IMR-90 (cell line): Measurements from ENCODE around the gene IL18BP. TPM values are rescaled to one million over a fixed set of nuclear protein-coding genes. Genes with fewer than 3 reads are reported as not detected.

Experiments used
- ATAC-seq: fragments of 200-7000 bp; cut with Tn5 transposase; 2 replicates; pipeline ENCODE4 v1.9.1; 2020; ENCODE audit warnings: low read depth, mild to moderate bottlenecking, moderate library complexity
- BruUV-seq: library from RNA; stranded (reverse); fragments of 400-500 nt; replicated peaks from 2 replicates; lab custom pipeline; 2021; lab: Mats Ljungman, UMichigan
- CTCF ChIA-PET: fragments of 300-600 bp; formaldehyde crosslinking; extraction: SDS; loops from one replicate; lab custom pipeline; 2021; ENCODE audit warnings: antibody characterized with exemption; lab: Yijun Ruan, JAX
- POLR2A ChIA-PET: fragments of 300-600 bp; sonication (Branson Sonifier 250); formaldehyde crosslinking; loops from one replicate; lab custom pipeline; 2022; ENCODE audit warnings: antibody characterized with exemption; ENCODE audit not compliant: unreplicated experiment; lab: Charles Lee
- DNase-seq: peaks from one replicate; pipeline ENCODE4 v3.0.0; 2013
- H2AFZ ChIP-seq: replicated peaks from 2 replicates; pipeline ENCODE3; 2013; ENCODE audit warnings: low read length, mild to moderate bottlenecking; ENCODE audit not compliant: poor library complexity
- H2AK5ac ChIP-seq: 2 replicates; pipeline ENCODE4 v1.6.1; 2013; ENCODE audit warnings: low read depth, low read length, inconsistent platforms
- H2AK9ac ChIP-seq: replicated peaks from 2 replicates; pipeline ENCODE3; 2013; ENCODE audit warnings: mild to moderate bottlenecking, low read depth, low read length, moderate library complexity; ENCODE audit not compliant: poor library complexity
- H2BK120ac ChIP-seq: 2 replicates; pipeline ENCODE4 v1.6.1; 2013; ENCODE audit warnings: low read depth, low read length, inconsistent platforms
- H2BK15ac ChIP-seq: 3 replicates; pipeline ENCODE4 v1.6.1; 2013; ENCODE audit warnings: low read depth, low read length, inconsistent platforms
- H2BK20ac ChIP-seq: 2 replicates; pipeline ENCODE4 v1.6.1; 2013; ENCODE audit warnings: low read depth, mild to moderate bottlenecking, inconsistent platforms, low read length, moderate library complexity
- H2BK5ac ChIP-seq: 2 replicates; pipeline ENCODE4 v1.6.1; 2013; ENCODE audit warnings: mild to moderate bottlenecking, low read depth, low read length, inconsistent platforms; ENCODE audit not compliant: poor library complexity, severe bottlenecking
- H3K14ac ChIP-seq: replicated peaks from 2 replicates; pipeline ENCODE4 v1.6.1; 2013; ENCODE audit warnings: low read depth, low read length, inconsistent platforms
- H3K18ac ChIP-seq: 2 replicates; pipeline ENCODE4 v1.6.1; 2013; ENCODE audit warnings: low read depth, low read length, control low read depth
- H3K23ac ChIP-seq: 2 replicates; pipeline ENCODE4 v1.6.1; 2013; ENCODE audit warnings: low read depth, low read length, inconsistent platforms
- H3K27ac ChIP-seq: 2 replicates; pipeline ENCODE4 v1.5.1; 2013; ENCODE audit warnings: mild to moderate bottlenecking, control low read depth, low read length; ENCODE audit not compliant: insufficient read depth
- H3K27me3 ChIP-seq: 2 replicates; pipeline ENCODE4 v1.6.1; 2013; ENCODE audit warnings: low read length; ENCODE audit not compliant: control insufficient read depth, insufficient read depth
- H3K36me3 ChIP-seq: 2 replicates; pipeline ENCODE4 v1.6.1; 2013; ENCODE audit warnings: low read length, mixed read lengths; ENCODE audit not compliant: control insufficient read depth, insufficient read depth
- H3K4ac ChIP-seq: 2 replicates; pipeline ENCODE4 v1.6.1; 2013; ENCODE audit warnings: low read depth, low read length, inconsistent platforms
- H3K4me1 ChIP-seq: 2 replicates; pipeline ENCODE4 v1.6.1; 2013; ENCODE audit warnings: low read length, mixed read lengths; ENCODE audit not compliant: control insufficient read depth, insufficient read depth
- H3K4me2 ChIP-seq: 2 replicates; pipeline ENCODE4 v1.6.1; 2013; ENCODE audit warnings: low read depth, mild to moderate bottlenecking, control low read depth, low read length, moderate library complexity
- H3K4me3 ChIP-seq: 2 replicates; pipeline ENCODE4 v1.5.1; 2013; ENCODE audit warnings: low read depth, mild to moderate bottlenecking, control low read depth, low read length, moderate library complexity; ENCODE audit not compliant: insufficient read depth
- H3K56ac ChIP-seq: 2 replicates; pipeline ENCODE4 v1.6.1; 2013; ENCODE audit warnings: low read length, inconsistent platforms; ENCODE audit not compliant: insufficient read depth; ENCODE audit errors: extremely low read depth
- H3K79me1 ChIP-seq, 2 experiments: 2 replicates each; pipeline ENCODE4 v1.6.1; 2013; ENCODE audit warnings: low read length in 2 of 2, inconsistent platforms in 1 of 2, low read depth in 1 of 2
- H3K9ac ChIP-seq: 2 replicates; pipeline ENCODE4 v1.6.1; 2013; ENCODE audit warnings: low read depth, low read length, control low read depth
- H3K9me1 ChIP-seq: 2 replicates; pipeline ENCODE4 v1.6.1; 2013; ENCODE audit warnings: low read length, inconsistent platforms; ENCODE audit not compliant: insufficient read depth
- H3K9me3 ChIP-seq: 2 replicates; pipeline ENCODE4 v1.6.1; 2013; ENCODE audit warnings: low read length; ENCODE audit not compliant: control insufficient read depth, insufficient read depth
- H4K20me1 ChIP-seq: 2 replicates; pipeline ENCODE4 v1.6.1; 2013; ENCODE audit warnings: low read length, inconsistent platforms; ENCODE audit not compliant: insufficient read depth
- H4K5ac ChIP-seq: 2 replicates; pipeline ENCODE4 v1.6.1; 2013; ENCODE audit warnings: mild to moderate bottlenecking, low read depth, low read length, control low read depth
- H4K8ac ChIP-seq, 2 experiments: 2 replicates each; pipeline ENCODE4 v1.6.1; 2013; ENCODE audit warnings: low read depth in 2 of 2, low read length in 2 of 2, control low read depth in 1 of 2, inconsistent platforms in 1 of 2
- H4K91ac ChIP-seq: 2 replicates; pipeline ENCODE4 v1.6.1; 2013; ENCODE audit warnings: low read depth, low read length, inconsistent platforms; ENCODE audit not compliant: insufficient read depth
- BHLHE40 ChIP-seq: fragments of 150-350 bp; IDR thresholded peaks from 2 replicates; pipeline ENCODE4 v1.6.1; 2016; ENCODE audit warnings: mild to moderate bottlenecking, low read depth, low read length
- CEBPB ChIP-seq: IDR thresholded peaks from 2 replicates; pipeline ENCODE4 v1.6.1; 2012; ENCODE audit warnings: low read depth, low read length, improper control_type of control experiment
- CHD1 ChIP-seq: IDR thresholded peaks from 2 replicates; pipeline ENCODE4 v1.6.1; 2012; ENCODE audit warnings: low read depth, low read length, improper control_type of control experiment
- CTCF ChIP-seq: conservative IDR thresholded peaks from 2 replicates; pipeline ENCODE4 v1.5.1; 2012; ENCODE audit warnings: mild to moderate bottlenecking, low read depth, low read length, improper control_type of control experiment
- ELK1 ChIP-seq: fragments of 150-350 bp; IDR thresholded peaks from 2 replicates; pipeline ENCODE4 v1.6.1; 2016; ENCODE audit warnings: low read depth, mild to moderate bottlenecking, low read length, moderate library complexity, borderline replicate concordance
- FOS ChIP-seq: fragments of 150-350 bp; IDR thresholded peaks from 2 replicates; pipeline ENCODE4 v1.6.1; 2016; ENCODE audit warnings: low read depth, low read length
- MAFK ChIP-seq: IDR thresholded peaks from 2 replicates; pipeline ENCODE4 v1.6.1; 2012; ENCODE audit warnings: low read depth, low read length, improper control_type of control experiment
- MAZ ChIP-seq: IDR thresholded peaks from 2 replicates; pipeline ENCODE4 v1.6.1; 2012; ENCODE audit warnings: low read depth, mild to moderate bottlenecking, low read length, improper control_type of control experiment, moderate library complexity, borderline replicate concordance
- MXI1 ChIP-seq: IDR thresholded peaks from 2 replicates; pipeline ENCODE4 v1.6.1; 2012; ENCODE audit warnings: low read depth, mild to moderate bottlenecking, low read length, moderate library complexity, borderline replicate concordance
- NFE2L2 ChIP-seq: fragments of 150-350 bp; IDR thresholded peaks from 2 replicates; pipeline ENCODE4 v1.6.1; 2016; ENCODE audit warnings: low read depth, mild to moderate bottlenecking, low read length
- RCOR1 ChIP-seq: IDR thresholded peaks from 2 replicates; pipeline ENCODE4 v1.6.1; 2012; ENCODE audit warnings: mild to moderate bottlenecking, low read length, improper control_type of control experiment; ENCODE audit not compliant: insufficient replicate concordance
- RFX5 ChIP-seq: IDR thresholded peaks from 2 replicates; pipeline ENCODE4 v1.8.0; 2012; ENCODE audit warnings: low read depth, mild to moderate bottlenecking, low read length, moderate library complexity
- SMC3 ChIP-seq: fragments of 150-350 bp; IDR thresholded peaks from 2 replicates; pipeline ENCODE4 v1.6.1; 2016; ENCODE audit warnings: low read depth, mild to moderate bottlenecking, antibody characterized with exemption, low read length, moderate library complexity
- USF2 ChIP-seq: fragments of 150-350 bp; IDR thresholded peaks from 2 replicates; pipeline ENCODE4 v1.6.1; 2017; ENCODE audit warnings: mild to moderate bottlenecking, antibody characterized with exemption, low read length, low read depth
- WGBS, 2 experiments: methylation state at CpG; one replicate each; pipeline versions ENCODE4 v1.1.5 to v1.1.7; 2013; ENCODE audit warnings: missing lambda C conversion rate in 2 of 2; ENCODE audit not compliant: insufficient read length in 1 of 2; ENCODE audit errors: extremely low coverage in 2 of 2; 5-methylcytosine and 5-hydroxymethylcytosine counted together
- dilution Hi-C: fragments of 300-500 bp; cut with HindIII; formaldehyde crosslinking; loops from one replicate; pipeline ENCODE4 v1.14.3; 2018; ENCODE audit warnings: low sequenced_read_pairs; ENCODE audit not compliant: unreplicated experiment
- in situ Hi-C: fragments of 300-500 bp; cut with MboI; formaldehyde crosslinking; loops from 3 replicates; pipeline ENCODE4 v1.14.3; 2019; ENCODE audit warnings: low sequenced_read_pairs, inconsistent platforms, mixed read lengths
- intact Hi-C: fragments of 100-400 bp; cut with micrococcal nuclease; formaldehyde crosslinking; loops from 2 replicates; pipeline ENCODE4 v1.10.0; 2022
- polyA plus RNA-seq, 3 experiments: library from polyadenylated mRNA; depleted of rRNA; stranded (reverse); fragments of >200 nt; gene quantifications; 2 replicates each; pipeline ENCODE4 v1.2.3, GENCODE V29; 2012; ENCODE audit warnings: low replicate concordance in 1 of 3
- total RNA-seq: library from RNA; depleted of rRNA; stranded (reverse); fragments of >200 nt; gene quantifications from 2 replicates; pipeline ENCODE4 v1.2.3, GENCODE V29; 2012

Gene IL18BP
- total and polyA plus RNA-seq, 2 of the 4 experiments (the other 2 are of a cell fraction), result 0.90 to 3.2 TPM

- no peak overlapping the region for H3K56ac ChIP-seq
- H2BK20ac ChIP-seq, result no peak overlapping the region
- dilution Hi-C loops, result no loop called here
- no peak overlapping the region for H4K91ac ChIP-seq
- POLR2A ChIA-PET, result no interaction called here
- peaks cover 8 to 20% of the 10 kb centered on the region in 2 experiments for H3K79me1 ChIP-seq
- no peak overlapping the region for H3K23ac ChIP-seq
- DNase-seq (no peak), ATAC-seq (no peak)
- H3K27ac ChIP-seq, result no peak overlapping the region
- no peak overlapping the region for H3K9ac ChIP-seq
- H3K4me3 ChIP-seq, result no peak overlapping the region
- peaks cover 17% of the 10 kb centered on the region for H3K36me3 ChIP-seq
- H3K4me1 ChIP-seq, result peaks cover 2% of the 10 kb centered on the region; the same call in 1 of the 2 replicates
- H4K5ac ChIP-seq, result no peak overlapping the region
- in situ Hi-C loops, result no loop called here
- H3K14ac ChIP-seq, result no peak overlapping the region
- H2AFZ ChIP-seq, result no peak overlapping the region
- no peaks in the 10 kb centered on the region for H3K27me3 ChIP-seq
- H3K4ac ChIP-seq, result no peak overlapping the region
- no TSS peak for BruUV-seq
- H3K4me2 ChIP-seq, result no peak overlapping the region
- intact Hi-C loops, result no loop called here
- H3K9me3 ChIP-seq, result no peaks in the 10 kb centered on the region
- WGBS, 2 experiments, result no CpG with 5 or more reads among the region's 8 CpGs
- no peak overlapping the region for H2BK5ac ChIP-seq
- H4K8ac ChIP-seq, result no peak overlapping the region
- no peak overlapping the region for H2BK120ac ChIP-seq
- TF ChIP-seq RCOR1 (no peak), CTCF (no peak), BHLHE40 (no peak), CEBPB (no peak), NFE2L2 (no peak), ELK1 (no peak), RFX5 (no peak), MXI1 (no peak), SMC3 (no peak), MAZ (no peak), CHD1 (no peak), USF2 (no peak), FOS (no peak), MAFK (no peak)
- H3K18ac ChIP-seq, result no peak overlapping the region
- no peak overlapping the region for H2AK5ac ChIP-seq
- peaks cover 6% of the 10 kb centered on the region for H3K9me1 ChIP-seq
- H4K20me1 ChIP-seq, result peaks cover 14% of the 10 kb centered on the region; the same call in 1 of the 2 replicates
- H2AK9ac ChIP-seq, result no peak overlapping the region
- no peak overlapping the region for H2BK15ac ChIP-seq
- CTCF ChIA-PET, result interaction anchor here (1.3 to 1.4 kb wide), 2 partner anchors 14 to 20 kb away, joined by 4 to 5 read pairs; no protein-coding TSS in a partner anchor
These were observed 35.2 kb upstream of the IL18BP start for GRCh38 chr11:71963468-71963867.
